AG04450 (cell line): ENCODE results near the gene IGF1. TPM values are rescaled to one million over a fixed set of nuclear protein-coding genes. Genes with fewer than 3 reads are reported as not detected.
A peak's percentile ranks its signal among the peaks of the same experiment; 100 is the strongest.

ENCODE experiments used
- CTCF ChIA-PET: fragments of 300-600, 350-600 bp; formaldehyde crosslinking; extraction: SDS; loops from one replicate; lab custom pipeline; 2022; ENCODE audit warnings: antibody characterized with exemption, inconsistent platforms; lab: Charles Lee
- POLR2A ChIA-PET: fragments of 350-600 bp; formaldehyde crosslinking; extraction: SDS; loops from one replicate; lab custom pipeline; 2021; ENCODE audit warnings: antibody characterized with exemption, inconsistent platforms; lab: Yijun Ruan, JAX
- DNase-seq: peaks from one replicate; pipeline ENCODE4 v3.0.0-alpha.2; 2011; ENCODE audit warnings: low read depth, low spot score
- H3K27ac ChIP-seq: one replicate; pipeline ENCODE4 v1.5.1; 2012; ENCODE audit warnings: low read depth, low read length, control low read depth
- H3K27me3 ChIP-seq: one replicate; pipeline ENCODE4 v1.6.0; 2012; ENCODE audit warnings: low read length; ENCODE audit not compliant: control insufficient read depth, insufficient read depth
- H3K4me3 ChIP-seq: 2 replicates; pipeline ENCODE4 v1.5.1; 2011; ENCODE audit warnings: mild to moderate bottlenecking, low read depth, low read length, control low read depth
- H3K9me3 ChIP-seq: 2 replicates; pipeline ENCODE4 v1.5.1; 2012; ENCODE audit warnings: low read length; ENCODE audit not compliant: control insufficient read depth, insufficient read depth
- CTCF ChIP-seq: IDR thresholded peaks from 2 replicates; pipeline ENCODE4 v1.5.1; 2011; ENCODE audit warnings: low read depth, low read length, control low read depth, inconsistent platforms
- polyA plus RNA-seq: library from polyadenylated mRNA; depleted of rRNA; stranded (reverse); fragments of >200 nt; gene quantifications from 2 replicates; pipeline ENCODE4 v1.2.3, GENCODE V29; 2011

Gene IGF1
- polyA plus RNA-seq, 1 experiment = 0.01 TPM

DNA sequence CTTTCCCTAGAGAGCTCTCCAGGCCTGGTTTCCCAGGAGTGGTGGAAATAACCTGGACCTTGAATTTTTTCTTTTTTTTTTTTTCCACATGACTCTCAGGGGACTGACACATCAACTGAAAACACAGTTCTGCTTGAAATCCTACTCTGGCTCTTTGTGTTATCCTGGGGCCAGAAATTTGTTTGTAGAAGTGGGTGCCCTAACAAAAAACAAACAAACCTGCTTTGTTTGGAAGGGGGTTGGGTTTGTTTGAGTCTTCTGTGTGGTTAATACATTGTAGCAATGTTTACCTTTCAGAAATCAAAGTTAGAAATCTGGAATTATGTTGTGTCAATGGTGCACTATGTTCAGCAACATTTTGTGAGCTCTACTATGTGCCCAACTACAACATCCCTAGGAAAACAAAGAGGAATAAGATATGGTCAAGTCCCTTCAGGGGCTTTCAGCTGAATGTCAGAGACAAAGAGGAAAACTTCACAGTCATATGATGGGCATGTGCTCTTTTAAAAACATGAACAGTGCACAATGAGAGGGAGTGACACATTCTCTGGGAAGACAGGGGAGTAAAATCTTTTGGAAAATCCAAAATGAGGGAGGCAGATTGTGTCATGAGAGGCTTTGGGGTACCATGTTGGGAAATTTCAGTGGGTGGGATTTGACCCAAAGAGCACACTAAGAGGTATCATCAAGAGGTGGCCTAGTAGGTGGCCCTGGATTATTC, 1.5 kb upstream of the IGF1 start:
- ChIA-PET CTCF (interaction anchor here (1.0 to 4.2 kb wide), 4 partner anchors 12 to 542 kb away, joined by 3 to 80 read pairs (median 38); no protein-coding TSS in a partner anchor), POLR2A (no interaction called here)
- Histone ChIP-seq H3K27me3 (no peaks in the 10 kb centered on the region), H3K4me3 (no peak overlapping the region), H3K27ac (no peak overlapping the region), H3K9me3 (no peaks in the 10 kb centered on the region)
- no peak for DNase-seq
- TF ChIP-seq CTCF = no peak

DNA sequence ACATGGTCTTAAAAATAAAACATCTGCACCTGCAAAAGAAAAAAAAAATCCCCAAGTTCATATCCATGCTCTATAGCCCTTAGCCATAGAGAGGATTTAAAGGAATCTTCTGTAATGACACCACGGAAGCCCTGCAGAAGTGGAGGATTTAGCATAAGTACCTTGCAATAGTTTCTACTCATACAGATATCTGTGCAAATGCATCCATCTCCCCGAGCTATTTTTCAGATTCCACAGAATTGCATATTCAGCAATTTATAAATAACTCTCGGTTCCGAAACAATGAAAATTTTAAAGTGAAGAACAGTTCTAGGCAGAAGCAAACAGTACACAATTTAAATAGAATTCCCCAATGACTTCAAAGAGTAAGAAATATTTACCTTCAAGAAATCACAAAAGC, 424 bp downstream of the IGF1 start:
- H3K4me3 ChIP-seq = no peak overlapping the region
- POLR2A ChIA-PET = no interaction called here
- no peak overlapping the region for H3K27ac ChIP-seq
- CTCF ChIA-PET = interaction anchor here (0.7 to 1.6 kb wide), 2 partner anchors 269 to 541 kb away, joined by 3 to 8 read pairs; no protein-coding TSS in a partner anchor
- H3K9me3 ChIP-seq = no peaks in the 10 kb centered on the region
- no peak for TF ChIP-seq CTCF
- no peak for DNase-seq
- no peaks in the 10 kb centered on the region for H3K27me3 ChIP-seq

DNA sequence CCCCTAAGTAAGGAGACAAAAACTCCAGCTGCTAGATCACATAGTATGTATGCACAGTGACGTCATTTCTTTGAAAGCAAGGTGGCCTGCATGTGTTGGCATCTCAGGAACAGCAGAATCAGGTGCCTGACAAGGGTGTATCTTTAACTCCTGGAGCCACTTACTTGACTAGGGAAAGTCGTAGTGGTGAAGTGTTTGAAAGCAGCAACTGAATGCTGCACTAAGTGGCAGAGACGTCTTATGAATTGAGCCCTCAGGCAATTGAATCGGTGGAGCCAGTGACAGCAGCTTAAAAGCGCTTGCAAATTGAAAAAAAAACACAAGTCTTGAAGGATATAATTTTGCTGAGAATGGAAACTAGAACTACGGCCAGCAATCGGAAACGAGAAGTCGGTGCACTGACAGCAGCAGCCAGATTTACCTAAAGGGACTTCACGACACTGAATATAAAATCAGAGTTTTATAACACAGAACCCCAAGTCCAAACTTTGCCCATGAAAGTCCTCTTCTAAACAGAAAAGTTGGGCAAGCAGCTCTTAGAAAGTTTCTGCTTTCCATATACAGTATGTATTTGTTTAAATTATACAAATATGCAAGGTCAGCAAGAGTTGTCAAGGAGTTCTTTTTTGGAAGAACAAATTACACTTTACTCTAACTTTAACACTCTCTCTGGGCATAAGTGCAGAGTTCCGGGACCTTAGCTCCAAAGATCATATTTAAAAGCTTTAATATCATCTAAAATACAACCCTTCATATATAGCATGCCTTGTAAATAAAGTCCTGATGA, 1.1 kb downstream of the IGF1 start:
- no peak for TF ChIP-seq CTCF
- peak overlapping the region; percentile 20 for H3K4me3 ChIP-seq
- POLR2A ChIA-PET = no interaction called here
- CTCF ChIA-PET = interaction anchor here (0.6 to 1.6 kb wide), 5 partner anchors 224 to 540 kb away, joined by 3 to 8 read pairs (median 3); no protein-coding TSS in a partner anchor
- no peaks in the 10 kb centered on the region for H3K27me3 ChIP-seq
- no peak for DNase-seq
- no peaks in the 10 kb centered on the region for H3K9me3 ChIP-seq
- no peak overlapping the region for H3K27ac ChIP-seq

GRCh38 chr12:102478405-102479098, 1.8 kb downstream of the IGF1 start:
- no peak overlapping the region for H3K4me3 ChIP-seq
- no peak overlapping the region for H3K27ac ChIP-seq
- POLR2A ChIA-PET = no interaction called here
- H3K27me3 ChIP-seq = no peaks in the 10 kb centered on the region
- CTCF ChIA-PET = interaction anchor here (0.6 to 1.6 kb wide), 4 partner anchors 224 to 540 kb away, joined by 3 to 8 read pairs (median 3); no protein-coding TSS in a partner anchor
- no peak for TF ChIP-seq CTCF
- H3K9me3 ChIP-seq = no peaks in the 10 kb centered on the region
- no peak for DNase-seq
